RWPE1 (cell line): ENCODE results near the gene RILPL2.
"Not testable (repeated sequence)": the region's sequence is repeated elsewhere in the genome, so short reads cannot be mapped to it uniquely, and the experiment has no call there.

Source experiments
- CTCF ChIA-PET: fragments of 350-600 bp; sonication (Branson Sonifier 250); formaldehyde crosslinking; extraction: SDS; loops from one replicate; lab custom pipeline; 2021; lab: Yijun Ruan, JAX
- POLR2A ChIA-PET: fragments of 400-600 bp; formaldehyde crosslinking; extraction: SDS; loops from one replicate; lab custom pipeline; 2020; ENCODE audit warnings: antibody characterized with exemption; ENCODE audit not compliant: low non-redundant PET; lab: Yijun Ruan, JAX
- DNase-seq: peaks from one replicate; pipeline ENCODE4 v3.0.0; 2012; ENCODE audit warnings: low spot score
- H3K27ac ChIP-seq: fragments of 450-650 bp; 2 replicates; pipeline ENCODE4 v1.5.1; 2017
- TF ChIP-seq, protein P1 (sequence below): fragments of 450-650 bp; conservative IDR thresholded peaks from 2 replicates; pipeline ENCODE4 v1.5.1; 2017; ENCODE audit warnings: low read depth, mild to moderate bottlenecking

The RILPL2 gene

DNA sequence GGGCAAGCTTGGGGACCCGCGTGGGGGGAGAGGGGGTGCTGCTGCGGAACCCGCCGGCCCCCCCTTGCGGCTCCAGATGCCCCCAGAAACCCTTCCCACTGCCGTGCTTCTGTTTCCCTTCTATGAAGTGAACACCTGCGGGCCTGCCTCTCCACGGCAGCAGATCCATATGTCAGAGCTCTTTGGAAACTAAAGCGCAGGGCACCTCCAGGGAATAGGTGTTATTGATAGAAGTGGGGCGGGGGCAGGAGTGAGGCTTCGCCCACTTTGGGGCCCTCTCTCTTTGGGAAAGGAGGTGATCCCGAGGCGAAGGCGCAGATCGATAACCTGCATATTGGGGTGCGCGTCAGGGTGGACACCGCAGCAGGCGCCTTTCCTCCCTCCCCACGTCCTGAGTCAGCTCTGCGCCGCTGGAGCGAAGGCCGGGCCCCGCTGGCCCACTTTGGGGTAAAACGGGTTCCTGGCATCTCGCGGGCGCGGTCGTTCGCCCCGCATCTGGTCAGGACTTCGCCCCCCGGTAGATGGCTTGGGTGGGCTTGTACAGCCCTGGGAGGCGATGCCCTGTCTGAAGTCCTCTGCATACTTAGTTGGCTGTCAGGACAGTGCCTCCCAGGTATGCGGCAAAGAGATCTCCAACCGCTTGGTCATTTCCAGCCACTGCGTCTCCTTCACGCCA, 52.0 kb downstream of the RILPL2 start:
- DNase-seq: peak; percentile 25
- CTCF ChIA-PET: interaction anchor here (0.7 to 1.6 kb wide), 2 partner anchors 19 to 105 kb away, joined by 4 to 5 read pairs; no protein-coding TSS in a partner anchor
- H3K27ac ChIP-seq: peak overlapping the region; percentile 89
- POLR2A ChIA-PET: interaction anchor here (0.5 to 1.2 kb wide), 3 partner anchors 19 to 199 kb away, joined by 3 to 8 read pairs (median 5); no protein-coding TSS in a partner anchor
- TF ChIP-seq, protein P1, sequence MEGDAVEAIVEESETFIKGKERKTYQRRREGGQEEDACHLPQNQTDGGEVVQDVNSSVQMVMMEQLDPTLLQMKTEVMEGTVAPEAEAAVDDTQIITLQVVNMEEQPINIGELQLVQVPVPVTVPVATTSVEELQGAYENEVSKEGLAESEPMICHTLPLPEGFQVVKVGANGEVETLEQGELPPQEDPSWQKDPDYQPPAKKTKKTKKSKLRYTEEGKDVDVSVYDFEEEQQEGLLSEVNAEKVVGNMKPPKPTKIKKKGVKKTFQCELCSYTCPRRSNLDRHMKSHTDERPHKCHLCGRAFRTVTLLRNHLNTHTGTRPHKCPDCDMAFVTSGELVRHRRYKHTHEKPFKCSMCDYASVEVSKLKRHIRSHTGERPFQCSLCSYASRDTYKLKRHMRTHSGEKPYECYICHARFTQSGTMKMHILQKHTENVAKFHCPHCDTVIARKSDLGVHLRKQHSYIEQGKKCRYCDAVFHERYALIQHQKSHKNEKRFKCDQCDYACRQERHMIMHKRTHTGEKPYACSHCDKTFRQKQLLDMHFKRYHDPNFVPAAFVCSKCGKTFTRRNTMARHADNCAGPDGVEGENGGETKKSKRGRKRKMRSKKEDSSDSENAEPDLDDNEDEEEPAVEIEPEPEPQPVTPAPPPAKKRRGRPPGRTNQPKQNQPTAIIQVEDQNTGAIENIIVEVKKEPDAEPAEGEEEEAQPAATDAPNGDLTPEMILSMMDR: no peak

DNA sequence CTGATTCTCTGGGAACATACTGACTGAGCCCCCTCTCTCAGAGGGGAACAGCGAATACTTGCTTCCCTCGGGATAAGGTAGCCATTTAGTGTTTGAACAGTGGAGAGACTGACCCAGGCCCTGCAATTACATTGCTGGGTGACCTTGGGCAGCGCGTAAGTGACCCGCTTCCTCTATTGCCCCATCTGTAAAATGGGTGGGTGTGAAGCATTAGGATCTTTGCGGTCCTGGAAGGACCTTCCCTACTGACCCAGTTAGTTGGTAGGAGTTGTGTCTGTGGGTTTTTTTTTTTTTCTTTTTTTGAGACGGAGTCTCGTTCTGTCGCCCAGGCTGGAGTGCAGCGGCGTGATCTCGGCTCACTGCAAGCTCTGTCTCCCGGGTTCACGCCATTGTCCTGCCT, 53.8 kb downstream of the RILPL2 start:
- H3K27ac ChIP-seq: peak overlapping the region; percentile 89; the same call in 1 of the 2 replicates
- TF ChIP-seq, protein P1: no peak
- POLR2A ChIA-PET: no interaction called here
- CTCF ChIA-PET: no interaction called here
- no peak for DNase-seq

DNA sequence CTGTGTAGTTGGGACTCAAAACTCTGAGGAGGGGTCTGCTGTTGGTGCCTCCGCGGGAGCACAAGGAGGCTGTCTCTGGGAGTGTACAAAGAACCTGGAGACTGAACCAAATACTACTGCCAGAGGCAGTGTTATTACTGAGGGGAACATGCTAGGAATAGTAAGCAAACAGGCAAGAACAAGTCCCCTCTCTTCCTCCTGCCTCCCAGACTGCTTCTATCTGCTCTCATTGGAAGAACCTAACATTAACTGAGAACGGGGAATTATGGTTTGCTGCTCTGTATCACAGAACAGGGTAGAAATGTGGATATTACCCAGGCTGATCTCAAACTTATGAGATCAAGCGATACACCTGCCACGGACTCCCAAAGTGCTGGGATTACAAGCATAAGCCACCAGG, 57.1 kb downstream of the RILPL2 start:
- H3K27ac ChIP-seq: peak overlapping the region; percentile 66
- CTCF ChIA-PET: no interaction called here
- DNase-seq: no peak
- POLR2A ChIA-PET: no interaction called here
- TF ChIP-seq, protein P1: no peak

DNA sequence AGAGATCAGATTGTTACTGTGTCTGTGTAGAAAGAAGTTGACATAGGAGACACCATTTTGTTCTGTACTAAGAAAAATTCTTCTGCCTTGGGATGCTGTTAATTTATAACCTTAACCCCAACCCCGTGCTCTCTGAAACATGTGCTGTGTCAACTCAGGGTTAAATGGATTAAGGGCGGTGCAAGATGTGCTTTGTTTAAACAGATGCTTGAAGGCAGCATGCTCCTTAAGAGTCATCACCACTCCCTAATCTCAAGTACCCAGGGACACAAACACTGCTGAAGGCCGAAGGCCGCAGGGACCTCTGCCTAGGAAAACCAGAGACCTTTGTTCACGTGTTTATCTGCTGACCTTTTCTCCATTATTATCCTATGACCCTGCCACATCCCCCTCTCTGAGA, 64.1 kb downstream of the RILPL2 start:
- DNase-seq, CTCF ChIA-PET, H3K27ac ChIP-seq, POLR2A ChIA-PET: not testable (repeated sequence)

DNA sequence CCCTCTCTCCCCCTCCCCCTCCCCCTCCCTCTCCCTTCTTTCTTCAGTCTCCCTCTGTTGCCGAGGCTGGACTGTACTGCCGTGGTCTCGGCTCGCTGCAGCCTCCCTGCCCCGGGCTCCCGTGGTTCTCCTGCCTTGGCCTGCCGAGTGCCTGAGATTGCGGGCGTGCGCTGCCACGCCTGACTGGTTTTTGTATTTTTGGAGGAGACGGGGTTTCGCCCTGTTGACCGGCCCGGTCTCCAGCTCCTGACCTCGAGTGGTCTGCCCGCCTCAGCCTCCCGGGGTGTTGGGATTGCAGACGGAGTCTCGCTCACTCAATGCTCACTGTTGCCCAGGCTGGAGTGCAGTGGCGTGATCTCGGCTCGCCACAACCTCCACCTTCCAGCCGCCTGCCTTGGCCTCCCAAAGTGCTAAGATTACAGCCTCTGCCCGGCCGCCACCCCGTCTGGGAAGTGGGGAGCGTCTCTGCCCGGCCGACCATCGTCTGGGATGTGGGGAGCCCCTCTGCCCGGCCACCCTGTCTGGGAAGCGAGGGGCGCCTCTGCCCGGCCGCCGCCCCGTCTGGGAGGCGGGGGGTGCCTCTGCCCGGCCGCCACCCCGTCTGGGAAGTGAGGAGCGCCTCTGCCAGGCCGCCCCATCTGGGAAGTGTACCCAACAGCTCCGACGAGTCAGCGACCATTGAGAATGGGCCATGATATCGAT, 64.7 kb downstream of the RILPL2 start:
- H3K27ac ChIP-seq, POLR2A ChIA-PET: not testable (repeated sequence)
- CTCF ChIA-PET: interaction anchor here (0.6 kb wide), 2 partner anchors 89 to 378 kb away, joined by 3 to 4 read pairs; no protein-coding TSS in a partner anchor

DNA sequence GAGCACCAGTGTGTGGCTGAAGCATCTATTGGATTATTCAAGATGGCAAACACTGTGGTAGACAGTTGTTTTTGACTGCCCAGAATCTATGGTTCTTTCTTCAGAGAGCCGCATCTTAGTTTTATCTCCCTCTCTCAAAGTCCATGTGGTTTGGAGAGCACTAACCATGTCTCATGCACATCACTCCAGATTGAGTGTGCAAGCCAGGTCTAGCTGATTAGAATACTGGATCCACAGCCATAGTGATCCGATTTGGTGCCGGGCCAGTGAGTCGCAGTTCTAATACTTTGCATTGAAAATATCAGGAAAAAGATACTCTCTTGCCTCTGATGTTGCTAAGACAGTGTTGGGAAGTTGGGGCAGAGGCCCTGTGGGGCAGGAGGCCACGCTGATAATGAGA, 67.3 kb downstream of the RILPL2 start:
- H3K27ac ChIP-seq: no peak overlapping the region
- ChIA-PET POLR2A (no interaction called here), CTCF (no interaction called here)
- DNase-seq: no peak
- TF ChIP-seq, protein P1: no peak

More for the DNA sequence above, 64.7 kb downstream of the RILPL2 start:
- not testable (repeated sequence) for DNase-seq

DNA sequence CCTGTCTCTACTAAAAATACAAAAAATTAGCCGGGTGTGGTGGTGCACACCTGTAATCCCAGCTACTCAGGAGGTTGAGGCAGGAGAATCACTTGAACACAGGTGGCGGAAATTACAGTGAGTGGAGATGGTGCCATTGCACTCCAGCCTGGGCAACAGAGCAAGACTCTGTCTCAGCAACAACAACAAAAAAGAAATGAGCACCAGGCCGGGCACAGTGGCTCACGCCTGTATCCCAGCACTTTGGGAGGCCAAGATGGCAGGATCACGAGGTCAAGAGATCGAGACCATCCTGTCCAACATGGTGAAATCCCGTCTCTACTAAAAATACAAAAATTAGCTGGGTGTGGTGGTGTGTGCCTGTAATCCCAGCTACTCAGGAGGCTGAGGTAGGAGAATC, 68.1 kb downstream of the RILPL2 start:
- POLR2A ChIA-PET, CTCF ChIA-PET, DNase-seq, H3K27ac ChIP-seq: not testable (repeated sequence)

DNA sequence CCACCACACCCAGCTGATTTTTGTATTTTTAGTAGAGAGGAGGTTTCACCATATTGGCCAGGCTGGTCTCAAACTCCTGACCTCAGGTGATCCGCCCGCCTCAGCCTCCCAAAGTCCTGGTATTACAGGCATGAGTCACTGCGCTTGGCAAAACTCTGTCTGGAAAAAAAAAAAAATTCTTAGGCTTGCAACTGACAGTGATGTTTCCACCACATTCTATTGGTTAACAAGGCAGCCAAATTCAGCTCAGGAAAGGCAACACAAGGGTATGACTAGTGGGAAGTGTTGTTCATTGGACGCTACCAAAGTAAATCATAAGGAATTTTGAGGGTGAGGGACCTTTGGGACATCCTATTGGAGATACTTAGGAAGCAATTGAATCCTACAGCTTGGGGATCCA, 69.0 kb downstream of the RILPL2 start:
- no peak for DNase-seq
- ChIA-PET POLR2A (no interaction called here), CTCF (no interaction called here)
- H3K27ac ChIP-seq: no peak overlapping the region; the same call in 1 of the 2 replicates
- TF ChIP-seq, protein P1: no peak
